ENCODE measurements around the gene HCRTR1. TPM values are rescaled to one million over a fixed set of nuclear protein-coding genes. Genes with fewer than 3 reads are reported as not detected.
A peak's percentile ranks its signal among the peaks of the same experiment; 100 is the strongest.

Gene HCRTR1
- total RNA-seq, 4 donors from 2014 or later = 0.59 TPM; not detected in 3

DNA sequence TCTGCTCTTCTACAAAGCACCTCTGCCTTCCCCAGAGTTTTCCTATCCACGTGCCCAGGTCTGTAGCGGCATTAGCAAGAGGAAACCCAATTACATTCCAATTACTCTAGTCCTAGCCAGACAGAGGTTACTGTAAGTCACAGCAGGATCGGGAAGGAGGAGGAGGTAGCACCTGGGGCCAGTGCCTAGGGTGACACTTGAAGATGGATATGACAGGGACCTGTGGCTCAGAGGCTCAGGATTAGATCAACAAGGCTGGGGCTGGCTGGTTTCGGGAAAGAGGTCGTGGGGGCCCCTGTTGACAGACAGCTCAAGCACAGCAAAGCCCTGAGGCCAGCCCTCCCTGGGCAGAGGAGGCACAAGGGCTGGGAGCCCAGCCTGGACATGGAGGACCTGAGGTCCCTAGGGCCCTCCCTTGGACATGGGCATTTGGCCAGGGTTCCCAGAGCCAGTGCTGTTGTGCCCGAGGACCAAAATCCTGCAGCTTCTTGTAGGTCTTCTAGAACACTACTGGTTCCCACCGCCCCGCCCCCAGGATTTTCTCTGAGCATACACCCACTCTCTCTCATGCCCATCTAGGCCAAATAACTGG is 3.0 kb upstream of the HCRTR1 start:
- H3K27me3 ChIP-seq = peaks cover 20 to 21% (median 20%) of the 10 kb centered on the region in 3 donors
- H3K36me3 ChIP-seq = no peaks in the 10 kb centered on the region
- ATAC-seq (no peak), DNase-seq (no peak)
- no peaks in the 10 kb centered on the region for H3K9me3 ChIP-seq
- intact Hi-C loops (cut with DNase I; ENCODE audit: low total_unique reads) = no loop called here
- TF ChIP-seq, protein P1, sequence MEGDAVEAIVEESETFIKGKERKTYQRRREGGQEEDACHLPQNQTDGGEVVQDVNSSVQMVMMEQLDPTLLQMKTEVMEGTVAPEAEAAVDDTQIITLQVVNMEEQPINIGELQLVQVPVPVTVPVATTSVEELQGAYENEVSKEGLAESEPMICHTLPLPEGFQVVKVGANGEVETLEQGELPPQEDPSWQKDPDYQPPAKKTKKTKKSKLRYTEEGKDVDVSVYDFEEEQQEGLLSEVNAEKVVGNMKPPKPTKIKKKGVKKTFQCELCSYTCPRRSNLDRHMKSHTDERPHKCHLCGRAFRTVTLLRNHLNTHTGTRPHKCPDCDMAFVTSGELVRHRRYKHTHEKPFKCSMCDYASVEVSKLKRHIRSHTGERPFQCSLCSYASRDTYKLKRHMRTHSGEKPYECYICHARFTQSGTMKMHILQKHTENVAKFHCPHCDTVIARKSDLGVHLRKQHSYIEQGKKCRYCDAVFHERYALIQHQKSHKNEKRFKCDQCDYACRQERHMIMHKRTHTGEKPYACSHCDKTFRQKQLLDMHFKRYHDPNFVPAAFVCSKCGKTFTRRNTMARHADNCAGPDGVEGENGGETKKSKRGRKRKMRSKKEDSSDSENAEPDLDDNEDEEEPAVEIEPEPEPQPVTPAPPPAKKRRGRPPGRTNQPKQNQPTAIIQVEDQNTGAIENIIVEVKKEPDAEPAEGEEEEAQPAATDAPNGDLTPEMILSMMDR (IDR thresholded peaks at IDR 0.05 in 4 of 5, conservative IDR thresholded peaks at IDR 0.05 in 1 of 5) = no peak
- no peak for TF ChIP-seq POLR2A (IDR thresholded peaks at IDR 0.05)
- peak overlapping the region in 2 of 4 donors; percentile 14 to 40 for H3K27ac ChIP-seq
- in situ Hi-C loops (cut with MboI; ENCODE audit: low sequenced_read_pairs in 4 of 4) = no loop called here
- no peak overlapping the region for H3K4me3 ChIP-seq
- H3K4me1 ChIP-seq = peaks cover 0 to 4% of the 10 kb centered on the region in 2 donors

DNA sequence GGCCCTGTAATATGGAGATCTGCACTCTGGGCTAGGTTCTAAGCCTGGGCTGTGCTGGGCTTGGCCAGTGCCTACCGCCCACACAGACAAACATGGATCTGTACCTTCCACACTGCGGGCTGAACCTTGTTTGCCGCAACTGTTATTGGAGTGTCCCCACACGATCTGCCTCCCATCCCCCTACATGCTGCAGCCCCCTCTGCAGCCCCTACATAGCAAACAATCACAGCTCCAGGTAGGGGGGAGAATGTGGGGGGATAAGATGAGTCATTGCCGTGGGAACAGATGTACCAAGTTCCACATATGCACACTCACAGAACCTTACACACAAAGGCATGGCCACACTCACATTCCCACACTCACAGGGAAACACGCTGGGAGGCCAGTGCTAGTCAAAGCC is 2.1 kb upstream of the HCRTR1 start:
- Histone ChIP-seq H3K4me1 (peaks cover 0 to 4% of the 10 kb centered on the region in 2 donors), H3K27me3 (peaks cover 20 to 21% (median 20%) of the 10 kb centered on the region in 3 donors), H3K9me3 (no peaks in the 10 kb centered on the region), H3K27ac (no peak overlapping the region), H3K4me3 (no peak overlapping the region), H3K36me3 (no peaks in the 10 kb centered on the region)
- intact Hi-C loops (cut with DNase I; ENCODE audit: low total_unique reads) = no loop called here
- DNase-seq (no peak), ATAC-seq (no peak)
- no peak for TF ChIP-seq POLR2A (IDR thresholded peaks at IDR 0.05)
- TF ChIP-seq, protein P1 (IDR thresholded peaks at IDR 0.05 in 4 of 5, conservative IDR thresholded peaks at IDR 0.05 in 1 of 5) = no peak
- in situ Hi-C loops (cut with MboI; ENCODE audit: low sequenced_read_pairs in 4 of 4) = no loop called here

DNA sequence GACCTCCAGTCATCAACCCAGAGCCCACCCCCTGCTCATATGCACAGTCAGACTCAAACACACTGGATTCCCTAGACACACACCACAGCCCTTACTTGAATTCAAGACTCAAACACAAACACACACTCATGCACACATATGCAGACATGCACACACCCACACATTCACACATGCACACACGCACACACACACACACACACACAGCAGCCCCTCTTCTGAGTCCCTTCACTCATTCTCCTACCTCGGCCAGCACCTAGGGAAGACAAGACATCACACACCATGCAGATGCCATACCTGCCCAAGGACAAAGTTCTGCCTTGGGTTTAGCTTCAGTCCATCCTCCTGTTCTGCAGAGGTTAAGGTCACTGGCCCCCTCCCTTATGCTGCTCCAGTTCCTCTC is 1.6 kb upstream of the HCRTR1 start:
- intact Hi-C loops (cut with DNase I; ENCODE audit: low total_unique reads) = no loop called here
- in situ Hi-C loops (cut with MboI; ENCODE audit: low sequenced_read_pairs in 4 of 4) = no loop called here
- Histone ChIP-seq H3K36me3 (no peaks in the 10 kb centered on the region), H3K9me3 (no peaks in the 10 kb centered on the region), H3K4me3 (no peak overlapping the region), H3K4me1 (peaks cover 0 to 4% of the 10 kb centered on the region in 2 donors), H3K27ac (no peak overlapping the region), H3K27me3 (peaks cover 20 to 21% (median 20%) of the 10 kb centered on the region in 3 donors)
- TF ChIP-seq, protein P1 (IDR thresholded peaks at IDR 0.05 in 4 of 5, conservative IDR thresholded peaks at IDR 0.05 in 1 of 5) = no peak
- TF ChIP-seq POLR2A (IDR thresholded peaks at IDR 0.05) = no peak
- ATAC-seq (no peak), DNase-seq (no peak)

DNA sequence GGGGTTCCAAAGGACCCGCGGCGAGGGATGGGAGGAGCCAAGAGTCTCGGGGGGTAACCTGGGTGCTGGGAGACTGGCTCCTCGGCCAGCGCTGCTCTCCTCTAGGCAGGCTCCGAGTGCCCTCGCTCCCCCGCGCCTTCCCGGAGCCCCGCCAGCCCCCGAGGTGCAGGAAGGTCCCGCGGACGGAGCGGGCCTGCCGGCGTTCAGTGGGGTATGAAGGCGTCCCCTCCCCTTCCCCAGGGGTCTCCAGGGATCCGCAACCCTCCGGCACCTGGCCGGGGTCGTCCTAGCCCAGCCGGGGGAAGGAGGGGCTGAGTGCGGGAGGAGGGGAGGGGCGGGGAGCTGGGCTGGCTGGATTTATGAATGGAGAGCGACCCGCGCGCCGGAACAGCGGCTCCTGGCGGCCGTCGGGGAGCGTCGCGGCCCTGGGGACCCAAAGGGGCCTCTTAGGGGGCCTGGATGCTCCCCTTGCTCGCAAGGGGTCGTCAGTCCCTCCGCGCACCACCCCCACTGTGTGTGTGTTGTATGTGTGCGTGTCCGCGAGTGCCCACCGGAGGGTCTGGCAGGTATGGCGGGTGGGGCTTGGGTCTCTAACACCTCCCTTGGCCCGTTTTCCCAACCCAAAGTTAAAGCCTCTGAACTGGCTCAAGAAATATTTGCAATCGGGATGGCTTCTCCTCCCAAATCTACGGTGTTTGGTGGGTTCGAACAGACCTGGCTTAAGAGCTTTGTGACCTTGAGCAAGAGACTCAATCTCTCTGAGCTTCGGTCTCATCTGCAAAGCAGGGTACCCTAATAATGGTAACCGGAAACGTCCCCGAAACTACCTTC is 642 bp downstream of the HCRTR1 start:
- DNase-seq = no peak
- intact Hi-C loops (cut with DNase I; ENCODE audit: low total_unique reads) = loop anchor here (1.0 kb wide), 1 partner anchor 53 kb away; no protein-coding TSS in a partner anchor
- Histone ChIP-seq H3K27me3 (peaks cover 20 to 21% (median 20%) of the 10 kb centered on the region in 3 donors), H3K4me1 (peaks cover 4 to 8% of the 10 kb centered on the region in 2 donors), H3K27ac (peak overlapping the region; percentile 8 to 57 (median 34)), H3K4me3 (peak overlapping the region; percentile 60 to 76 (median 64)), H3K9me3 (no peaks in the 10 kb centered on the region), H3K36me3 (no peaks in the 10 kb centered on the region)
- ATAC-seq = peak; percentile 39 to 51
- TF ChIP-seq, protein P1 (IDR thresholded peaks at IDR 0.05 in 4 of 5, conservative IDR thresholded peaks at IDR 0.05 in 1 of 5) = peak; percentile 53 to 88 (median 81)
- TF ChIP-seq POLR2A (IDR thresholded peaks at IDR 0.05) = no peak
- in situ Hi-C loops (cut with MboI; ENCODE audit: low sequenced_read_pairs in 4 of 4) = no loop called here
